Dermis microvascular lymphatic vessel endothelial cell (primary cell): ENCODE results near the gene ANKAR. TPM values are rescaled to one million over a fixed set of nuclear protein-coding genes. Genes with fewer than 3 reads are reported as not detected.
"Not testable (repeated sequence)": the region's sequence is repeated elsewhere in the genome, so short reads cannot be mapped to it uniquely, and the experiment has no call there.

Experiments
- DNase-seq, 2 donors: peaks; one replicate each; pipeline versions ENCODE4 v3.0.0 to v3.0.0-alpha.2; 2010; ENCODE audit warnings: low read depth in 2 of 2
- total RNA-seq: library from RNA; depleted of rRNA; stranded (reverse); fragments of >200 nt; gene quantifications from 2 replicates; pipeline ENCODE4 v1.2.1, GENCODE V29; 2014

ANKAR gene
- total RNA-seq, 1 donor from 2014 or later = 4.6 TPM

DNA sequence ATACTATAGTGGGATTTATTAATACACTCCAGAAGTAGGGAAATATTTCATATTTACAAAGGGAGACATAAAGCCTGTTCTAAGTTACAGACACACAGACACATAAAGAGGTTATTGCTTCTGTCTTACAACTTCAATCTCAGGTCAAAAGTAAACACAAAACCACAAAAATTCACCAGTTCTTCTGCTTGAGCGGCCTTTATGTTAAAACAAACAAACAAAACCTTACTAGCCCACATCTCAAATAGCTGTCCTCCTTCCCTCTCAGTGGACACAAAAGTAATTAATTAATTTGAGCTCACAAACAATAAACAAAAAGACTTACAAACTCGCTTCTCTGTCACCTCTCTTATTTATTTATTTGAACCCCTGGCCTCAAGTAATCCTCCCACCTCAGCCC lies 14.7 kb upstream of the ANKAR start:
- DNase-seq = no peak

DNA sequence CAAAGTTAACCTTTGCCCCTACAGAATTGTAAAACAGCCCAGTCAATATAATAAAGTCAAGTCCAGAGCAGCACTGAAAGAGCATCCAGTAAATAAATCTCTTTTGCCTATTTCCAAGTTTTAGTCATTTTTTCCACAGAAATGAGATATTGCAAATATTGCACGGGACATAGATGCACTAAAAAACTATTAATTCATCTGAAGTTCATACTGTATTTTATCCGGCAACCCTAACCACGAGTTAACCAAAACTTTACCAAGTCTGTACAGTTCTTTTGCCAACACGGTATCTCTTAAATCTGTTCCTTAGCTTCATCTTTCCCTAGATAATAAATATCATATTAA lies 13.7 kb upstream of the ANKAR start:
- no peak for DNase-seq

- peak; percentile 99 to 100 for DNase-seq
Observed at GRCh38 chr2:189661148-189661956, 13.1 kb upstream of the ANKAR start, which contains the start of gene ASNSD1. ASNSD1 (plus strand) TSS chr2:189661459; CDS start chr2:189666133, 4,674 bp downstream.

DNA sequence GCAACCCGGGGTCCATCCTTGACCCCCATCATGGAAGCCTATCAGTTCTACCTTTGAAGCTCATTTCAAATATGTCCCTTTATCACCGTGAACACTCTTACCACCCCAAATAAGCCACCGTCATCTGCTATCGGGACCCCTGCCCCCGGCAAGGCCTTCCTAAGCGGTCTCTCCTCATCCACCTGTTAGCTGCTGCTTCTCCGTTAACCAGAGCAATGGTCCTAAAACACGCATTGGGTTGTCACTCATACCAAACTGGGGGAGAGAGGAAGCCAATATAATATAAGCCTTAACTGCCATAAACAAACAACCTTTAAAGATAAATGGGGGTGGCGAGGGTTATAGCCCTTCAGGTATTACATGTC lies 12.5 kb upstream of the ANKAR start:
- peak in 1 of 2 donors; percentile 15 for DNase-seq

DNA sequence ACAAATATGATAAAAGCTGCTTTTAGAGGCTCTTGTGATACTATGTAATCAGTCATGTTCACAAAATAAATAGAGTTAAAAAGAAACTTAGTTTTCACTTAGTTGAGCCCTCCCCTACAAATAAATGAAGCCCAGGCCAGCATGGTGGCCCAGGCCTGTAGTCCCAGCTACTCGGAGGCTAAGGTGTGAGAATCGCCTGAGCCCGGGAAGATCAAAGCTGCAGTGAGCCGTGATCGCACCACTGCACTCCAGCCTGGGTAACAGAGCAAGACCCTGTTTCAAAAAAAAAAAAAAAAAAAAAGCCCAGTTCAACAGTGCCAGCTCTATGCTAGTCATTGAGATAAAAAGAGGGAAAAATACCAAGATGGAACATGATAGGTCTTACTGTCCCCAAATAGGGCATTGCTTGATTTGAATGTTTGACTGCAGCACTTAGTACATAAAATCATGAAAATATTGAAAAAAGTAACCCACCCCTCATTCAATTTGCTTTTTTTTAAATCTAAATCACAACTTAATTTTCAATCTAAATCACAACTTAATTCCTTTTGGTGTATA lies 11.7 kb upstream of the ANKAR start:
- DNase-seq = no peak

- DNase-seq = not testable (repeated sequence)
Observed at GRCh38 chr2:189663319-189663718, 11.2 kb upstream of the ANKAR start.

- no peak for DNase-seq
Observed at GRCh38 chr2:189669913-189670312, 4.6 kb upstream of the ANKAR start.

- DNase-seq = no peak
Observed at GRCh38 chr2:189673661-189674373, 653 bp upstream of the ANKAR start.

- no peak for DNase-seq
Observed at GRCh38 chr2:189676471-189676870, 2.0 kb downstream of the ANKAR start.

GRCh38 chr2:189679226-189679625 lies 4.8 kb downstream of the ANKAR start:
- peak in 1 of 2 donors; percentile 46 for DNase-seq

DNA sequence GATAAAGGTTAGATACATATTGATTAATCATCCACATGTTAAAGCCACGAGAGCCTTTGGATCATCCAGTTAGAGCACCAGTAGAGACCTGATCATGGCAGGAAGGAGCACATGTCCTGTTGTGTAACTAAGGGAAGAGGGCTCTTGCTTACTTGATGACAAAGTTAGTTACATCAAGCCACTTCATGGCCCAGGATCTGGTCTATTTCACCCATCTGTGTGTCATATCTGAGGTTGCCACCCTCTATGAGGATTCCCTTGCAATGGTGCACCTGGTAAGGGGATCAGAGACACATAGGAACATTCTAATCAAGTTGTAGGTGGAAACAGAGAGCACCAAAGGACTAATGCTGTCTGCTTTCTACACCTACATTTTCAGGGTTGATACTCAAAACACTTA lies 6.7 kb downstream of the ANKAR start:
- no peak for DNase-seq

- no peak for DNase-seq
Observed at GRCh38 chr2:189681903-189682302, 7.4 kb downstream of the ANKAR start.

DNA sequence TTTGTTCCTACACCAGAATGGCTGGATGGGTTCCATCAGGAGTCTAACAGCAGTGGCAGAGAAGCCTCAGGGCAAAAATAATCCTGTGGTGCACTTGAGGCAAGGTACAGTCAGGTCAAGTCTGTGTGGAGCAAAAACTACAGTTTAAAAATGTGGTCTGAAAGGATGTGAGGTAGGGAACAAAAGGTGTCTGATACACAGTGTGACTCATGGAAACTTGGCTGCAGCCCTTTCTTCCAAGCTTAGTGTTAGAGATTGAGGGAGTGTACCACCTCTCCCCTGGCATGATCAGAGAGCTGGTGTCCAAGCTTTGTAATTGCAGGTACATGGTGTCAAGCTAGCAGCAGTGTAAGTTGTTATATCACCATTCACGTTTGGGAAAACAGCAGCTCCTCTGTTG lies 8.9 kb downstream of the ANKAR start:
- DNase-seq = no peak

DNA sequence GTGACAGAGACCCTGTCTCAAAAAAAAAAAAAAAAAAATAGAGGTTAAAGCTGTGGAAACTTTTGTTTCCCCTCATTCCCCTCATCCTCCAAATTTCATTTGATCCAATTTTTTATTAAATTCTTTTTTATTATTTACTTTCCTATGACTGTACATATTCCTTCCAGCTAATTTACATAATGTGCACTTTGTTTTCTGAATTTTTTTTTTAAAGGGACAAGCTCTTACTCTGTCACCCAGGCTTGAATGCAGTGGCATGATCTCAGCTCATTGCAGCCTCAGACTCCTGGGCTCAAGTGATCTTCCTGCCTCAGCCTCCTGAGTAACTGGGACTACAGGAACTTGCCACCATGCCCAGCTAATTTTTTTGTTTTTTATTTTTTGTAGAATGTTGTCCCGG lies 10.3 kb downstream of the ANKAR start:
- DNase-seq = no peak

DNA sequence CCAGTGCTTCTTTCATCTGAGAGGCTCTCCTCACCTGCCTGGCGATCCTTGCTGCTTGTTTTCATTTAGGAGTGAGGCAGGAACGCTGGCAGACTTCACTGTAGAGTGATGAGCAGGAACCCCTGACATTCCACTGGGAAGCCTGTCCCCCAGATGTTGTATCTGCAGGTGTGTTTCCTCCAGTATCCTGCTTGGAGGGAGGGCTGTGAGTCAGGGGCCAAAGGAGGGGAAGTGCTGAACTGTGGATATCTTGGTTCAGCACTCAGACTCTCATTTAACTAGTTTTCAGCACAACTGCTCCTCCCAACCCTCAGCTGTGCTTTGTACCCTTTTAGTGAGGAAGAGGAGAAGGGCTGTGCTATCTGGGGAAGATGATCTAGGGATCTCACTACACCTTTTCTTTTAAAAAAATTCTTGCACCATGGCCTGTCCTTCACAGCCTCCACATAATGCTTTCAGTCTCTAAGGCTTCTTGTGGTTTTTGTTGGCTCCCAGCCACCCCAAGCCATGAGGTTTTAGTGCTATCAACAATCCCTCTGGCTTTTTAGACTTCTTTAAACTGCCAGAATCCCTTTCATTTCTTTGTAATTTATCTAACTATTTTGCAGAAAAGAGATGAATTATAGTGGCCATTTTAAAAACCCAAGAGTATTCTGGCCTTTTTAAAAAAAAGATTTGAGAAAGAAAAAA lies 11.2 kb downstream of the ANKAR start:
- peak in 1 of 2 donors; percentile 34 for DNase-seq

DNA sequence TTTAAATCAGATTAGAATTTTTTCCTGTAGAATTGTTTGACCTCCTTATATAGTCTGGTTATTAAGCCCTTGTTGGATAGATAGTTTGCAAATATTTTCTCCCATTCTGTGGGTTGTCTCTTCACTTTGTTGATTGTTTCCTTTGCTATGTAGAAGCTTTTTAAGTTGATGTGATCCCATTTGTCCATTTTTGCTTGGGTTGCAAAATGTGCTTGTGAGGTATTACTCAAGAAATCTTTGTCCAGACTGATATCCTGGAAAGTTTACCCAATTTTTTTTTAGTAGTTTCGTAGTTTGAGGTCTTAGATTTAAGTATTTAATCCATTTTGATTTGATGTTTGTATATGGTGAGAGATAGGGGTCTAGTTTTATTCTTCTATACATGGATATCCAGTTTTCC lies 13.3 kb downstream of the ANKAR start:
- DNase-seq = not testable (repeated sequence)

GRCh38 chr2:189696223-189696622 lies 21.8 kb downstream of the ANKAR start:
- no peak for DNase-seq

- peak in 1 of 2 donors; percentile 67 for DNase-seq
Observed at GRCh38 chr2:189698020-189698887, 23.8 kb downstream of the ANKAR start.

DNA sequence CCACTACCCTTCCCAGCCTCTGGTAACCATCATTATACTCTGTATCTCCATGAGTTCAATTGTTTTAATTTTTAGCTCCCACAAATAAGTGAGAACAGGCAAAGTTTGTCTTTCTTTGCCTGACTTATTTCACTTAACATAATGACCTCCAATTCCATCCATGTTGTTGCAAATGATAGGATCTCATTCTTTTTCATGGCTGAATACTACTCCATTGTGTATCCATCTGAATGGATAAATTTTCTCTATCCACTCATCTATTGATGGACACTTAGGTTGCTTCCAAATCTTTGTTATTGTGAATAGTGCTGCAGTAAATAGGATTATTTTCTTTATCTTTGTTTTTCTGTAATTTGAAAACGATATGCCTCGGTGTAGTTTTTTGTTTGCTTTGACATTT lies 26.2 kb downstream of the ANKAR start:
- no peak for DNase-seq

GRCh38 chr2:189702071-189702470 lies 27.6 kb downstream of the ANKAR start:
- DNase-seq = peak in 1 of 2 donors; percentile 8
